Endothelial cell of umbilical vein (primary cell): ENCODE results near the gene INTU.
A peak's percentile ranks its signal among the peaks of the same experiment; 100 is the strongest.

Experiments used
- CTCF ChIP-seq, 2 donors: IDR thresholded peaks; 1 replicate in 1 of 2; 2 replicates in 1 of 2; pipeline ENCODE4 v1.5.1; 2011; ENCODE audit warnings: low read length in 2 of 2, mild to moderate bottlenecking in 2 of 2, moderate library complexity in 2 of 2, control low read depth in 1 of 2, inconsistent platforms in 1 of 2, low read depth in 1 of 2; ENCODE audit not compliant: insufficient read depth in 1 of 2; ENCODE audit errors: extremely low read depth in 1 of 2
- EZH2 ChIP-seq: IDR thresholded peaks from 2 replicates; pipeline ENCODE4 v1.6.1; 2012; ENCODE audit warnings: borderline replicate concordance, low read depth, mild to moderate bottlenecking, moderate library complexity, low read length, inconsistent platforms; ENCODE audit not compliant: severe bottlenecking

- TF ChIP-seq EZH2 (no peak), CTCF (IDR thresholded peaks at IDR 0.05; ENCODE audit: extremely low read depth in 1 of 2, insufficient read depth in 1 of 2, low read depth in 1 of 2, low read length in 2 of 2) (peak; percentile 23 to 28)
Measured at GRCh38 chr4:127732623-127733328, 100.0 kb downstream of the INTU start.
